K562 (cell line): ENCODE results near the gene ADGRE2. TPM values are rescaled to one million over a fixed set of nuclear protein-coding genes. Genes with fewer than 3 reads are reported as not detected.
A peak's percentile ranks its signal among the peaks of the same experiment; 100 is the strongest.

Experiments used
- CBX3 ChIP-seq, 2 experiments: IDR thresholded peaks; 1 replicate in 1 of 2; 2 replicates in 1 of 2; pipeline ENCODE4 v1.6.1; 2012; ENCODE audit warnings: inconsistent platforms in 2 of 2, low read length in 2 of 2, borderline replicate concordance in 1 of 2, control low read depth in 1 of 2
- FOXM1 ChIP-seq, 2 experiments: fragments of 450-650 bp in 1 of 2; sonication (generic) in 1 of 2; formaldehyde crosslinking in 1 of 2; IDR thresholded peaks; 2 replicates each; pipeline versions ENCODE4 v1.6.1 to v1.9.0; 2017 to 2022; ENCODE audit warnings: low read depth in 2 of 2, mild to moderate bottlenecking in 2 of 2, missing genetic modification reagents in 1 of 2, moderate library complexity in 1 of 2
- MIER1 ChIP-seq: fragments of 450-650 bp; IDR thresholded peaks from 2 replicates; pipeline ENCODE4 v1.6.1; 2016; ENCODE audit warnings: antibody characterized with exemption, mild to moderate bottlenecking, low read depth
- RREB1 ChIP-seq: fragments of 250-450 bp; sonication (Bioruptor Pico); IDR thresholded peaks from 2 replicates; pipeline ENCODE4 v1.4.0; 2020
- TRIM24 ChIP-seq, 2 experiments: fragments of 450-650 bp; IDR thresholded peaks; 2 replicates each; pipeline ENCODE4 v1.6.1; 2016
- YY1 ChIP-seq, 3 experiments: IDR thresholded peaks; 2 replicates each; pipeline ENCODE4 v1.6.1; 2011; ENCODE audit warnings: low read length in 2 of 3, mild to moderate bottlenecking in 2 of 3, moderate library complexity in 2 of 3, borderline replicate concordance in 1 of 3, control low read depth in 1 of 3, low read depth in 1 of 3; ENCODE audit not compliant: insufficient read depth in 3 of 3, insufficient replicate concordance in 2 of 3, control insufficient read depth in 1 of 3, insufficient read length in 1 of 3; ENCODE audit errors: extremely low read depth in 1 of 3
- ZBTB12 ChIP-seq: fragments of 250-450 bp; sonication (Bioruptor Pico); IDR thresholded peaks from 2 replicates; pipeline ENCODE4 v1.4.0; 2020
- ZNF274 ChIP-seq: IDR thresholded peaks from 2 replicates; pipeline ENCODE4 v1.6.1; 2011; ENCODE audit warnings: low read depth, mild to moderate bottlenecking, low read length, moderate library complexity, borderline replicate concordance
- ZNF408 ChIP-seq: fragments of 250-450 bp; sonication (Bioruptor Pico); IDR thresholded peaks from 2 replicates; pipeline ENCODE4 v1.4.0; 2020; ENCODE audit warnings: low read depth, mild to moderate bottlenecking, moderate library complexity
- ZNF561 ChIP-seq: fragments of 450-650 bp; formaldehyde crosslinking; conservative IDR thresholded peaks from 2 replicates; pipeline ENCODE4 v1.4.0; 2020; ENCODE audit warnings: mild to moderate bottlenecking, moderate library complexity
- polyA plus RNA-seq, 8 experiments: library from polyadenylated mRNA; depleted of rRNA in 4 of 8; stranded (reverse) in 5 of 8; unstranded in 3 of 8; fragments of >200 nt; fragmentation: Nextera tagmentation in 2 of 8; fragmentation: Illumina TruSeq in 1 of 8; extraction: Ambion mirVana in 2 of 8; extraction: Trizol in 1 of 8; gene quantifications; 2 replicates each; pipeline versions ENCODE4 v1.2.1 to v1.2.3, GENCODE V29; 2011 to 2014; ENCODE audit warnings: inconsistent platforms in 1 of 8, missing spikeins in 1 of 8
- total RNA-seq, 7 experiments: library from RNA; depleted of rRNA in 6 of 7; stranded (reverse); fragments of >200 nt in 6 of 7; fragmentation: Illumina TruSeq in 2 of 7; extraction: Trizol in 2 of 7; gene quantifications; 2 replicates each; pipeline versions ENCODE4 v1.2.1 to v1.2.3, GENCODE V29; 2011 to 2021; ENCODE audit warnings: low replicate concordance in 1 of 7

Gene ADGRE2
- total and polyA plus RNA-seq, 9 of the 15 experiments (the other 6 are each of a cell fraction or from before 2014, with no cell fraction given): 4.3 to 17.3 (median 9.8) TPM

GRCh38 chr19:14718522-14719116 lies 59.7 kb downstream of the ADGRE2 start (continued):
- TF ChIP-seq RREB1 (CRISPR knock-in tag): no peak
- TF ChIP-seq ZNF408 (CRISPR knock-in tag): no peak
- no peak for TF ChIP-seq FOXM1 (IDR thresholded peaks at IDR 0.05; ENCODE audit: low read depth)
- no peak for TF ChIP-seq FOXM1 (CRISPR knock-in tag; IDR thresholded peaks at IDR 0.05; ENCODE audit: low read depth)
- TF ChIP-seq ZBTB12 (CRISPR knock-in tag): no peak
- TF ChIP-seq TRIM24 (IDR thresholded peaks at IDR 0.05): peak in 1 of 2 experiments; percentile 77; a peak in 2 of 4 replicates
- TF ChIP-seq YY1 (IDR thresholded peaks at IDR 0.05; ENCODE audit: borderline replicate concordance in 1 of 3, control insufficient read depth in 1 of 3, extremely low read depth in 1 of 3, insufficient read depth in 3 of 3, insufficient read length in 1 of 3, insufficient replicate concordance in 2 of 3, low read depth in 1 of 3, low read length in 2 of 3): no peak
- TF ChIP-seq MIER1: no peak
- no peak for TF ChIP-seq ZNF561 (CRISPR knock-in tag)
- peak; percentile 96 for TF ChIP-seq ZNF274
- TF ChIP-seq CBX3 (IDR thresholded peaks at IDR 0.05; ENCODE audit: borderline replicate concordance in 1 of 2, low read length in 2 of 2): peak in 1 of 2 experiments; percentile 77; a peak in 2 of 3 replicates
